Stimulated activated CD4-positive, alpha-beta T cell treated with anti-CD3 and anti-CD28 coated beads, TNF-alpha, amount 100 ng/mL, for 4 hours (primary cell): Measurements from ENCODE around the gene NADK.

Experiments
- DNase-seq, 3 experiments: peaks; one replicate each; pipeline ENCODE4 v3.0.0-alpha.2; 2020; ENCODE audit warnings: low read depth in 3 of 3

The NADK gene

GRCh38 chr1:1786836-1787605 is 8.8 kb upstream of the NADK start:
- DNase-seq: no peak

- no peak for DNase-seq
Measured at GRCh38 chr1:1785666-1786065, 7.4 kb upstream of the NADK start.

GRCh38 chr1:1784933-1785332 is 6.7 kb upstream of the NADK start:
- no peak for DNase-seq

GRCh38 chr1:1783320-1783719 is 5.0 kb upstream of the NADK start:
- no peak for DNase-seq

GRCh38 chr1:1782399-1783221 is 4.3 kb upstream of the NADK start:
- DNase-seq: no peak

GRCh38 chr1:1781526-1781903 is 3.2 kb upstream of the NADK start:
- no peak for DNase-seq

GRCh38 chr1:1780598-1781525 is 2.6 kb upstream of the NADK start:
- no peak for DNase-seq

GRCh38 chr1:1779691-1780597 is 1.7 kb upstream of the NADK start:
- DNase-seq: no peak

GRCh38 chr1:1779320-1779675 is 1.0 kb upstream of the NADK start:
- DNase-seq: no peak

GRCh38 chr1:1778663-1779319 is 521 bp upstream of the NADK start:
- peak; percentile 66 to 75 (median 67) for DNase-seq

GRCh38 chr1:1777583-1777899 is 729 bp downstream of the NADK start:
- DNase-seq: no peak

GRCh38 chr1:1776672-1777582 is 1.3 kb downstream of the NADK start:
- DNase-seq: no peak

GRCh38 chr1:1775327-1776226 is 2.7 kb downstream of the NADK start:
- no peak for DNase-seq

- no peak for DNase-seq
Measured at GRCh38 chr1:1773874-1774273, 4.4 kb downstream of the NADK start.

GRCh38 chr1:1771096-1771495 is 7.2 kb downstream of the NADK start:
- DNase-seq: no peak

- no peak for DNase-seq
Measured at GRCh38 chr1:1770102-1770501, 8.2 kb downstream of the NADK start.

- DNase-seq: no peak
Measured at GRCh38 chr1:1768249-1768992, 9.8 kb downstream of the NADK start.
